Fibroblast of lung (primary cell): Measurements from ENCODE around the gene TNRC6C. TPM values are rescaled to one million over a fixed set of nuclear protein-coding genes. Genes with fewer than 3 reads are reported as not detected.
A peak's percentile ranks its signal among the peaks of the same experiment; 100 is the strongest.

Source experiments
- DNase-seq, 2 donors: peaks; one replicate each; pipeline versions ENCODE4 v3.0.0 to v3.0.0-alpha.2; 2010; ENCODE audit warnings: low read depth in 2 of 2
- H2AFZ ChIP-seq: 2 replicates; pipeline ENCODE4 v1.5.1; 2012; ENCODE audit warnings: low read length, control low read depth, inconsistent platforms
- H3K27ac ChIP-seq: 2 replicates; pipeline ENCODE4 v1.5.1; 2011; ENCODE audit warnings: low read length, control low read depth; ENCODE audit not compliant: insufficient read depth
- H3K27me3 ChIP-seq: 2 replicates; pipeline ENCODE4 v1.5.1; 2011; ENCODE audit warnings: mild to moderate bottlenecking, low read length; ENCODE audit not compliant: control insufficient read depth, insufficient read depth
- H3K36me3 ChIP-seq: 2 replicates; pipeline ENCODE4 v1.5.1; 2011; ENCODE audit warnings: low read length; ENCODE audit not compliant: control insufficient read depth, insufficient read depth
- H3K4me1 ChIP-seq: 2 replicates; pipeline ENCODE4 v1.5.1; 2011; ENCODE audit warnings: low read length; ENCODE audit not compliant: control insufficient read depth, insufficient read depth; ENCODE audit errors: extremely low read depth
- H3K4me2 ChIP-seq: 2 replicates; pipeline ENCODE4 v1.5.1; 2011; ENCODE audit warnings: low read length, control low read depth; ENCODE audit not compliant: insufficient read depth; ENCODE audit errors: extremely low read depth
- H3K4me3 ChIP-seq, 4 experiments: fragments of 200-600 bp in 1 of 4; sonication (generic) in 1 of 4; replicated peaks in 1 of 4; 2 replicates each; pipeline ENCODE4 v1.5.1; 2011 to 2016; ENCODE audit warnings: low read length in 4 of 4, low read depth in 3 of 4, mild to moderate bottlenecking in 3 of 4, control low read depth in 2 of 4, inconsistent platforms in 1 of 4, mixed read lengths in 1 of 4; ENCODE audit not compliant: insufficient read depth in 1 of 4; ENCODE audit errors: control extremely low read depth in 1 of 4
- H3K79me2 ChIP-seq: 2 replicates; pipeline ENCODE4 v1.5.1; 2012; ENCODE audit warnings: mild to moderate bottlenecking, low read length, inconsistent platforms; ENCODE audit not compliant: control insufficient read depth, insufficient read depth
- H3K9ac ChIP-seq: 2 replicates; pipeline ENCODE4 v1.5.1; 2011; ENCODE audit warnings: mild to moderate bottlenecking, low read length, control low read depth; ENCODE audit not compliant: insufficient read depth
- H3K9me3 ChIP-seq: 2 replicates; pipeline ENCODE4 v1.5.1; 2012; ENCODE audit warnings: low read depth, low read length; ENCODE audit not compliant: control insufficient read depth, insufficient read depth
- H4K20me1 ChIP-seq: 2 replicates; pipeline ENCODE4 v1.5.1; 2011; ENCODE audit warnings: low read length; ENCODE audit not compliant: control insufficient read depth, insufficient read depth; ENCODE audit errors: extremely low read depth
- CTCF ChIP-seq, 2 donors: IDR thresholded peaks in 1 of 2; conservative IDR thresholded peaks in 1 of 2; 1 replicate in 1 of 2; 2 replicates in 1 of 2; pipeline ENCODE4 v1.5.1; 2011 to 2012; ENCODE audit warnings: low read length in 2 of 2, control low read depth in 1 of 2, inconsistent platforms in 1 of 2, low read depth in 1 of 2, mild to moderate bottlenecking in 1 of 2
- EZH2 ChIP-seq: IDR thresholded peaks from 2 replicates; pipeline ENCODE4 v1.5.1; 2012; ENCODE audit warnings: low read length, control low read depth, mild to moderate bottlenecking; ENCODE audit errors: missing control alignments
- polyA plus RNA-seq, 2 donors: library from polyadenylated mRNA; depleted of rRNA in 1 of 2; stranded (reverse) in 1 of 2; unstranded in 1 of 2; fragments of >200 nt; gene quantifications; 2 replicates each; pipeline ENCODE4 v1.2.1, GENCODE V29; 2011 to 2012; ENCODE audit warnings: missing spikeins in 1 of 2
- total RNA-seq: library from RNA; depleted of rRNA; stranded (reverse); fragments of >200 nt; gene quantifications from 2 replicates; pipeline ENCODE4 v1.2.1, GENCODE V29; 2014

Gene TNRC6C
- total and polyA plus RNA-seq, 2 donors (not counting 1 experiment from before 2014, with no cell fraction given) = 2.1 to 4.6 TPM

GRCh38 chr17:78117027-78117981, 158.8 kb downstream of the TNRC6C start:
- peak in 1 of 2 donors; percentile 20 for DNase-seq
- no peaks in the 10 kb centered on the region for H3K4me1 ChIP-seq
- H3K36me3 ChIP-seq = no peaks in the 10 kb centered on the region
- no peak overlapping the region for H3K9ac ChIP-seq
- H4K20me1 ChIP-seq = no peaks in the 10 kb centered on the region
- no peaks in the 10 kb centered on the region for H3K9me3 ChIP-seq
- H3K4me3 ChIP-seq = no peak overlapping the region
- H3K27me3 ChIP-seq = no peaks in the 10 kb centered on the region
- H3K4me2 ChIP-seq = no peak overlapping the region
- H3K79me2 ChIP-seq = no peaks in the 10 kb centered on the region
- no peak overlapping the region for H3K27ac ChIP-seq
- no peak overlapping the region for H2AFZ ChIP-seq
- TF ChIP-seq CTCF (conservative IDR thresholded peaks at IDR 0.05 in 1 of 2, IDR thresholded peaks at IDR 0.05 in 1 of 2; ENCODE audit: low read depth in 1 of 2, low read length in 2 of 2) (peak in 1 of 2 donors; percentile 23), EZH2 (no peak)

GRCh38 chr17:78118801-78119241, 160.3 kb downstream of the TNRC6C start:
- Histone ChIP-seq H2AFZ (no peak overlapping the region), H3K9ac (no peak overlapping the region), H3K27me3 (no peaks in the 10 kb centered on the region), H3K27ac (no peak overlapping the region), H3K36me3 (no peaks in the 10 kb centered on the region), H3K4me2 (no peak overlapping the region), H3K9me3 (no peaks in the 10 kb centered on the region), H3K4me1 (no peaks in the 10 kb centered on the region), H3K79me2 (no peaks in the 10 kb centered on the region), H4K20me1 (no peaks in the 10 kb centered on the region), H3K4me3 (no peak overlapping the region)
- TF ChIP-seq EZH2 (no peak), CTCF (conservative IDR thresholded peaks at IDR 0.05 in 1 of 2, IDR thresholded peaks at IDR 0.05 in 1 of 2; ENCODE audit: low read depth in 1 of 2, low read length in 2 of 2) (no peak)
- DNase-seq = no peak

- TF ChIP-seq EZH2 = no peak
- TF ChIP-seq CTCF (conservative IDR thresholded peaks at IDR 0.05 in 1 of 2, IDR thresholded peaks at IDR 0.05 in 1 of 2; ENCODE audit: low read depth in 1 of 2, low read length in 2 of 2) = no peak
- Histone ChIP-seq H3K4me1 (no peaks in the 10 kb centered on the region), H3K4me3 (no peak overlapping the region), H4K20me1 (no peaks in the 10 kb centered on the region), H3K9ac (no peak overlapping the region), H3K27ac (no peak overlapping the region), H3K79me2 (no peaks in the 10 kb centered on the region), H3K4me2 (no peak overlapping the region), H3K27me3 (no peaks in the 10 kb centered on the region), H3K9me3 (no peaks in the 10 kb centered on the region), H3K36me3 (no peaks in the 10 kb centered on the region), H2AFZ (no peak overlapping the region)
- DNase-seq = no peak
Measured at GRCh38 chr17:78120537-78120936, 162.0 kb downstream of the TNRC6C start.
